K562 (cell line): Measurements from ENCODE around the gene MDH2. TPM values are rescaled to one million over a fixed set of nuclear protein-coding genes. Genes with fewer than 3 reads are reported as not detected.

ENCODE experiments used
- ATAC-seq: fragments of 200-7000 bp; cut with Tn5 transposase; 3 replicates; pipeline ENCODE4 v1.9.1; 2020; ENCODE audit warnings: moderate library complexity
- BruUV-seq: library from RNA; stranded (reverse); fragments of 400-500 nt; replicated peaks from 2 replicates; lab custom pipeline; 2021; lab: Mats Ljungman, UMichigan
- CTCF ChIA-PET: fragments of 300-600 bp; formaldehyde crosslinking; extraction: SDS; loops from one replicate; lab custom pipeline; 2021; ENCODE audit warnings: low intra/inter-chr PET ratio; lab: Yijun Ruan, JAX
- POLR2A ChIA-PET: fragments of 300-600, 350-650 bp; sonication (Branson Sonifier 250); formaldehyde crosslinking; extraction: SDS; loops from one replicate; lab custom pipeline; 2021; ENCODE audit warnings: antibody characterized with exemption, inconsistent platforms; lab: Yijun Ruan, JAX
- DNase-seq, 4 experiments: peaks; one replicate each; pipeline versions ENCODE4 v3.0.0 to v3.0.0-alpha.2; 2011 to 2018; ENCODE audit warnings: low spot score in 3 of 4, mixed read lengths in 3 of 4; ENCODE audit errors: extremely low read depth in 1 of 4
- FAIRE-seq: peaks from 2 replicates; lab custom pipeline; 2011; peaks lifted over from hg19 to GRCh38; lab: Jason Lieb, UNC
- H2AFZ ChIP-seq: 2 replicates; pipeline ENCODE4 v1.6.0; 2011; ENCODE audit warnings: low read depth, low read length, control low read depth, inconsistent platforms
- H3K27ac ChIP-seq: fragments of 200-600 bp; 3 replicates; pipeline ENCODE4 v1.8.0; 2011; ENCODE audit warnings: low read depth, mild to moderate bottlenecking, control low read depth, inconsistent platforms, low read length, moderate library complexity, mixed read lengths; ENCODE audit errors: extremely low read depth
- H3K27me3 ChIP-seq, 2 experiments: fragments of 300-600 bp in 1 of 2; 2 replicates in 1 of 2; 3 replicates in 1 of 2; pipeline versions ENCODE4 v1.6.0 to v1.8.0; 2011; ENCODE audit warnings: inconsistent platforms in 2 of 2, low read length in 2 of 2, mild to moderate bottlenecking in 1 of 2, mixed read lengths in 1 of 2, moderate library complexity in 1 of 2; ENCODE audit not compliant: control insufficient read depth in 2 of 2, insufficient read depth in 2 of 2
- H3K36me3 ChIP-seq: fragments of 300-600 bp; 3 replicates; pipeline ENCODE4 v1.8.0; 2011; ENCODE audit warnings: mild to moderate bottlenecking, low read length, inconsistent platforms; ENCODE audit not compliant: control insufficient read depth, insufficient read depth
- H3K4me1 ChIP-seq, 2 experiments: fragments of 200-600 bp in 1 of 2; replicated peaks in 1 of 2; 2 replicates in 1 of 2; 3 replicates in 1 of 2; pipeline versions ENCODE4 v1.5.1 to v1.8.0; 2011; ENCODE audit warnings: inconsistent platforms in 2 of 2, low read length in 2 of 2, mild to moderate bottlenecking in 1 of 2, mixed read lengths in 1 of 2, moderate library complexity in 1 of 2; ENCODE audit not compliant: control insufficient read depth in 2 of 2, insufficient read depth in 2 of 2
- H3K4me2 ChIP-seq: 2 replicates; pipeline ENCODE4 v1.6.1; 2011; ENCODE audit warnings: low read length, control low read depth, inconsistent platforms, mixed read lengths; ENCODE audit not compliant: insufficient read depth
- H3K4me3 ChIP-seq: fragments of 200-600 bp; sonication (generic), shearing (Covaris generic); 2 replicates; pipeline ENCODE4 v1.5.1; 2016; ENCODE audit warnings: control low read depth, inconsistent platforms
- H3K79me2 ChIP-seq: fragments of 200-600 bp; 3 replicates; pipeline ENCODE4 v1.8.0; 2011; ENCODE audit warnings: low read length, inconsistent platforms; ENCODE audit not compliant: control insufficient read depth, insufficient read depth
- H3K9ac ChIP-seq, 2 experiments: 2 replicates each; pipeline versions ENCODE4 v1.6.0 to v1.6.1; 2011; ENCODE audit warnings: low read depth in 2 of 2, low read length in 2 of 2, control low read depth in 1 of 2, inconsistent platforms in 1 of 2, mild to moderate bottlenecking in 1 of 2, mixed read lengths in 1 of 2; ENCODE audit not compliant: insufficient read depth in 1 of 2
- H3K9me1 ChIP-seq: one replicate; pipeline ENCODE4 v1.6.0; 2011; ENCODE audit warnings: inconsistent platforms, mild to moderate bottlenecking, low read length, moderate library complexity; ENCODE audit not compliant: control insufficient read depth, insufficient read depth
- H3K9me3 ChIP-seq: replicated peaks from 2 replicates; pipeline ENCODE4 v1.5.1; 2011; ENCODE audit warnings: low read depth, low read length, inconsistent platforms; ENCODE audit not compliant: control insufficient read depth, insufficient read depth
- H4K20me1 ChIP-seq: replicated peaks from 2 replicates; pipeline ENCODE4 v1.6.1; 2011; ENCODE audit warnings: low read length, inconsistent platforms, mixed read lengths; ENCODE audit not compliant: control insufficient read depth, insufficient read depth
- HDAC8 ChIP-seq: fragments of 450-650 bp; IDR thresholded peaks from 2 replicates; pipeline ENCODE4 v1.6.1; 2016; ENCODE audit warnings: mild to moderate bottlenecking, missing genetic modification characterization, moderate library complexity, missing compliant biosample characterization
- POLR2AphosphoS5 ChIP-seq: IDR thresholded peaks from 2 replicates; pipeline ENCODE4 v1.6.1; 2011; ENCODE audit warnings: mild to moderate bottlenecking, low read depth, low read length, moderate library complexity; ENCODE audit not compliant: control insufficient read depth, insufficient read depth
- POLR2G ChIP-seq: fragments of 200-400 bp; formaldehyde crosslinking; IDR thresholded peaks from 2 replicates; pipeline ENCODE4 v1.6.1; 2017; ENCODE audit warnings: low read depth, mild to moderate bottlenecking, antibody characterized with exemption, low read length, moderate library complexity
- RBFOX2 ChIP-seq: fragments of 200-400 bp; formaldehyde crosslinking; IDR thresholded peaks from 2 replicates; pipeline ENCODE4 v1.6.1; 2017; ENCODE audit warnings: low read depth, mild to moderate bottlenecking, low read length, moderate library complexity
- SAFB2 ChIP-seq: fragments of 200-400 bp; formaldehyde crosslinking; IDR thresholded peaks from 2 replicates; pipeline ENCODE4 v1.6.1; 2018; ENCODE audit warnings: borderline replicate concordance, low read length, low read depth, moderate library complexity; ENCODE audit not compliant: severe bottlenecking
- WGBS: fragments of 100-300 bp; shearing (Covaris generic); methylation state at CpG from one replicate; pipeline ENCODE4 v1.1.6; 2016; ENCODE audit warnings: low coverage, mixed read lengths; ENCODE audit not compliant: insufficient coverage; ENCODE audit errors: missing lambda C conversion rate; 5-methylcytosine and 5-hydroxymethylcytosine counted together
- in situ Hi-C: fragments of 300-500 bp; cut with MboI; formaldehyde crosslinking; loops from 4 replicates; pipeline ENCODE4 v1.15.0; 2018; ENCODE audit warnings: inconsistent platforms, mixed read lengths
- intact Hi-C: fragments of 100-400 bp; cut with micrococcal nuclease; formaldehyde crosslinking; loops from 2 replicates; pipeline ENCODE4 v1.14.2; 2022
- polyA plus RNA-seq, 8 experiments: library from polyadenylated mRNA; depleted of rRNA in 4 of 8; stranded (reverse) in 5 of 8; unstranded in 3 of 8; fragments of >200 nt; fragmentation: Nextera tagmentation in 2 of 8; fragmentation: Illumina TruSeq in 1 of 8; extraction: Ambion mirVana in 2 of 8; extraction: Trizol in 1 of 8; gene quantifications; 2 replicates each; pipeline versions ENCODE4 v1.2.1 to v1.2.3, GENCODE V29; 2011 to 2014; ENCODE audit warnings: inconsistent platforms in 1 of 8, missing spikeins in 1 of 8
- total RNA-seq, 7 experiments: library from RNA; depleted of rRNA in 6 of 7; stranded (reverse); fragments of >200 nt in 6 of 7; fragmentation: Illumina TruSeq in 2 of 7; extraction: Trizol in 2 of 7; gene quantifications; 2 replicates each; pipeline versions ENCODE4 v1.2.1 to v1.2.3, GENCODE V29; 2011 to 2021; ENCODE audit warnings: low replicate concordance in 1 of 7

Gene MDH2
- total and polyA plus RNA-seq, 9 of the 15 experiments (the other 6 are each of a cell fraction or from before 2014, with no cell fraction given) = 106 to 701 (median 242) TPM

- POLR2A ChIA-PET = interaction anchor here (1.6 to 4.6 kb wide), 2 partner anchors 12 to 14 kb away, joined by 7 to 30 read pairs; partner anchors contain the start of genes MDH2 and STYXL1
- H3K9ac ChIP-seq = 0 out of 4 replicates have a peak overlapping the region, but pooled peaks of 1 of the 2 experiments have one; percentile 3
- peaks cover 98% of the 10 kb centered on the region for H3K36me3 ChIP-seq
- CTCF ChIA-PET = no interaction called here
- H3K4me2 ChIP-seq = no peak overlapping the region
- FAIRE-seq (no peak), DNase-seq (no peak), ATAC-seq (no peak)
- 95% methylated on average over 15 of the region's 15 CpGs for WGBS
- no peaks in the 10 kb centered on the region for H3K9me3 ChIP-seq
- no peak overlapping the region for H2AFZ ChIP-seq
- no peaks in the 10 kb centered on the region for H3K9me1 ChIP-seq
- in situ Hi-C loops (no loop called here), intact Hi-C loops (no loop called here)
- no TSS peak for BruUV-seq
- peaks cover 0 to 16% of the 10 kb centered on the region in 2 experiments; a peak in 2 of 5 replicates for H3K4me1 ChIP-seq
- no peak overlapping the region for H3K27ac ChIP-seq
- no peaks in the 10 kb centered on the region for H3K27me3 ChIP-seq
- H4K20me1 ChIP-seq = peaks cover 33% of the 10 kb centered on the region
- no peak for TF ChIP-seq SAFB2
- peak; percentile 26; the same call in 1 of the 2 replicates for TF ChIP-seq POLR2AphosphoS5
- peaks cover 2% of the 10 kb centered on the region; the same call in 2 of the 3 replicates for H3K79me2 ChIP-seq
- no peak overlapping the region for H3K4me3 ChIP-seq
Measured at GRCh38 chr7:76062254-76062653, 14.3 kb downstream of the MDH2 start.

- Histone ChIP-seq H3K4me1 (peaks cover 0 to 16% of the 10 kb centered on the region in 2 experiments; a peak in 2 of 5 replicates), H3K4me3 (no peak overlapping the region), H3K79me2 (no peaks in the 10 kb centered on the region), H3K36me3 (peaks cover 90% of the 10 kb centered on the region), H2AFZ (no peak overlapping the region), H3K9me1 (no peaks in the 10 kb centered on the region), H3K9me3 (no peaks in the 10 kb centered on the region), H3K27me3 (no peaks in the 10 kb centered on the region), H4K20me1 (peaks cover 24% of the 10 kb centered on the region), H3K9ac (peak overlapping the region in 1 of 2 experiments; percentile 70; a peak in 2 of 4 replicates), H3K4me2 (no peak overlapping the region), H3K27ac (no peak overlapping the region)
- FAIRE-seq (no peak), DNase-seq (no peak), ATAC-seq (no peak)
- ChIA-PET CTCF (no interaction called here), POLR2A (interaction anchor here (0.7 to 1.3 kb wide), 5 partner anchors 8 to 103 kb away, joined by 3 to 6 read pairs (median 3); no protein-coding TSS in a partner anchor)
- intact Hi-C loops = no loop called here
- no TSS peak for BruUV-seq
- TF ChIP-seq POLR2G (peak; percentile 66), RBFOX2 (peak; percentile 47), HDAC8 (tag) (no peak)
- 96% methylated on average over 9 of the region's 10 CpGs for WGBS
- in situ Hi-C loops = no loop called here
Measured at GRCh38 chr7:76063114-76063513, 15.2 kb downstream of the MDH2 start.
